Subcutaneous abdominal adipose tissue (tissue), 5 donors: ENCODE measurements around the gene SLX4IP.
"Not testable (repeated sequence)": the region's sequence is repeated elsewhere in the genome, so short reads cannot be mapped to it uniquely, and the experiment has no call there.

Experiments
- H3K27ac ChIP-seq: one replicate; pipeline ENCODE4 v1.7.0; 2013; ENCODE audit warnings: low read depth, mild to moderate bottlenecking, inconsistent platforms, low read length, moderate library complexity
- H3K27me3 ChIP-seq, 5 donors: one replicate each; pipeline ENCODE4 v1.7.0; 2013; ENCODE audit warnings: low read length in 5 of 5, inconsistent platforms in 1 of 5; ENCODE audit not compliant: control insufficient read depth in 5 of 5, insufficient read depth in 4 of 5
- H3K36me3 ChIP-seq, 5 donors: one replicate each; pipeline ENCODE4 v1.7.0; 2013; ENCODE audit warnings: low read length in 5 of 5; ENCODE audit not compliant: control insufficient read depth in 5 of 5, insufficient read depth in 5 of 5
- H3K4me1 ChIP-seq, 5 donors: one replicate each; pipeline ENCODE4 v1.7.0; 2013; ENCODE audit warnings: low read length in 5 of 5, mild to moderate bottlenecking in 3 of 5, moderate library complexity in 1 of 5; ENCODE audit not compliant: control insufficient read depth in 5 of 5, insufficient read depth in 5 of 5
- H3K4me3 ChIP-seq, 5 donors: one replicate each; pipeline ENCODE4 v1.7.0; 2013; ENCODE audit warnings: low read length in 5 of 5, low read depth in 1 of 5
- H3K9ac ChIP-seq, 5 donors: one replicate each; pipeline ENCODE4 v1.7.0; 2013; ENCODE audit warnings: low read length in 5 of 5, mild to moderate bottlenecking in 4 of 5, moderate library complexity in 3 of 5
- H3K9me3 ChIP-seq, 5 donors: one replicate each; pipeline ENCODE4 v1.7.0; 2013; ENCODE audit warnings: low read length in 5 of 5; ENCODE audit not compliant: control insufficient read depth in 5 of 5
- donor health status: healthy.
- donor health status: healthy.
- donor health status: healthy.
- donor health status: healthy.
- donor health status: healthy.

SLX4IP gene

DNA sequence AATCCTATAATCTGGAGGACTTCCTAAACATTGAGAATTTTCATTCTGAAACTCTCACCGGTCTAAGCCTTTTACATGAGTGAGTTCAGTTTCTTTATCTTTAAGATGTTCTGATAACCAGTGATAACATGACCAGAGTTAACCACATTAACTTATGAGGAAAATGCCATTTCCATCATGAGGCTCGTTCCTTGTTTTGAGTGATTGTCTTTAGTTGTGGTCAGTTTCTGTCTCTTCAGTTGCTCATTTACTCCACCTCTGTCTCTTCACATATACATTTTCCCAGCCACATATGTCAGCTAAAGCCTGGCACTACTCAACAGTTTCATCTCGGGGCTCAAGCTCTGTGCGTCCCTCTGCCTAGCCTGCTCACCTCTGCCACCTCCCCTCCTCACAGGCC, 168.3 kb downstream of the SLX4IP start:
- Histone ChIP-seq H3K4me1 (peaks cover 4 to 9% (median 9%) of the 10 kb centered on the region in 5 donors), H3K27me3 (no peaks in the 10 kb centered on the region), H3K4me3 (no peak overlapping the region), H3K9me3 (no peaks in the 10 kb centered on the region), H3K27ac (no peak overlapping the region), H3K36me3 (no peaks in the 10 kb centered on the region), H3K9ac (no peak overlapping the region)

DNA sequence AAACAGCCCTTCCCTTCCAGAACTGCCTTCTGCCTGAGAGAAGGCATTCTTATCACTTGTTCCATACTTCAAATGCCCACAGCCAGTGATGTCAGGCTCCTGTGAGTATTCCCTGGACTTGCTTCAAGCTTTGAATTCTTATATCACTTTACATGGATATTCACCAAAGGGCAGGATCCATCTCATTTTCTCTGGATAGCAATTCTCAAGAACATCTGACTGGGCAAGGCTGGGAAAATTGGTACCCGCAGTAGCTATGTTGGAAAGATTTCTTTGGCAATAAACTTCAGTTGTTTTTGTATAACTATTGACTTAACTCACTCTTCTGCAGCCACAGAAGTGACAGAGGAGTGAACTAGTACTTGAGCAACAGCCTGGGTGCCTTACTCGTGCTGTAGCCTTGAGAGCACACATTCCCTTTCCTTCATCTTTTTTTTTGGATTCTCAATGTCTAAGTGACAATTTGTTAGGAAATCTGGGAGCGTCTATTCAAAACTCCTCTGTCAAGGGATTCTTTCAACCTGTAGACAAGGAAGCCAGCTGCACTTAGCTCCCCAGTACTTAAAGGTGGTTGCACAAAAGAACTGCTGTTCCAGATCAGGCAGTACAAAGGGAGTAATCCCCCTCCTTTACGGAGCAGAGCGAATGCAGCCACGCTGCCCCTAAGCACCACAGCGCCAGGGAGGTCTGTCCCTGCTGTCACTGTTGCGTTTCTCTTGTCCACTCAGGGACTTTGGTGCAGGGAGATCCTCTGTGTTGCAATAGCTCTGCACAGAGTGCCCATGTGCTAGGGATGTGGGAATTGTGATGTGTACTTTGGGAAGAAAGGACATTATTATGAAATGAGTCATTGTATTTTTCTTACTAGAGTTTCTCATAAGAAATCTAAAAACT, 169.1 kb downstream of the SLX4IP start:
- Histone ChIP-seq H3K4me3 (peak overlapping the region in 2 of 5 donors; percentile 25 to 42), H3K27me3 (no peaks in the 10 kb centered on the region), H3K9me3 (no peaks in the 10 kb centered on the region), H3K27ac (peak overlapping the region; percentile 59), H3K4me1 (peaks cover 4 to 10% (median 9%) of the 10 kb centered on the region in 5 donors), H3K9ac (peak overlapping the region in 1 of 5 donors; percentile 47), H3K36me3 (no peaks in the 10 kb centered on the region)

DNA sequence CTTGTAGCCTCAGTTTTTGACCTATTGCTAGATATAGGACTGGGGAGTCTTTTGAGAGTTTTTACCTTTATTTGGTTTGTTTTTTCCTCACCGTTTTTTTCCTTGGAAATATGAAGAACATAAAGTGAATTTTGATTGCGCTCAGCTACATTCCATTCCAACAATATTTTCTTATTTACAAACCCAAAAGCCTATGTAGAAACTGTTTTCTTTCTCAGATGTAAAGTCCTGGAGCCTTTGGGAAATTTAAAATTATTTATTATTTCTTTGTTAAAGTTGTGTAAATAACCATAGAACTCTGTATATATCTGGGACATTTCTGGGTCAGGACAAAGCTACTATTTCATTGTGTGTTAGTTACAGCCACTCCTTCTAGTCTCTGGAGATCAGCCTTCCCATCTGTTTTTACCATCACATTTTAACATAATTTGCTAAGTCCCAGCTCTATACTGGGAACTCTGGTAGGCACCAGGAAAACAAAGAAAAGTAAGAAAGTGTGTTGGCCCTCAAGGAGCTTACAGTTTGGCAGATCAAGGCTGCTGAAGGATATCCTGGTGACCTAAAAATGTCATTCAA, 169.8 kb downstream of the SLX4IP start:
- Histone ChIP-seq H3K27me3 (no peaks in the 10 kb centered on the region), H3K4me3 (no peak overlapping the region), H3K4me1 (peaks cover 7 to 17% (median 13%) of the 10 kb centered on the region in 5 donors), H3K9me3 (no peaks in the 10 kb centered on the region), H3K36me3 (no peaks in the 10 kb centered on the region), H3K27ac (peak overlapping the region; percentile 31), H3K9ac (peak overlapping the region in 1 of 5 donors; percentile 24)

DNA sequence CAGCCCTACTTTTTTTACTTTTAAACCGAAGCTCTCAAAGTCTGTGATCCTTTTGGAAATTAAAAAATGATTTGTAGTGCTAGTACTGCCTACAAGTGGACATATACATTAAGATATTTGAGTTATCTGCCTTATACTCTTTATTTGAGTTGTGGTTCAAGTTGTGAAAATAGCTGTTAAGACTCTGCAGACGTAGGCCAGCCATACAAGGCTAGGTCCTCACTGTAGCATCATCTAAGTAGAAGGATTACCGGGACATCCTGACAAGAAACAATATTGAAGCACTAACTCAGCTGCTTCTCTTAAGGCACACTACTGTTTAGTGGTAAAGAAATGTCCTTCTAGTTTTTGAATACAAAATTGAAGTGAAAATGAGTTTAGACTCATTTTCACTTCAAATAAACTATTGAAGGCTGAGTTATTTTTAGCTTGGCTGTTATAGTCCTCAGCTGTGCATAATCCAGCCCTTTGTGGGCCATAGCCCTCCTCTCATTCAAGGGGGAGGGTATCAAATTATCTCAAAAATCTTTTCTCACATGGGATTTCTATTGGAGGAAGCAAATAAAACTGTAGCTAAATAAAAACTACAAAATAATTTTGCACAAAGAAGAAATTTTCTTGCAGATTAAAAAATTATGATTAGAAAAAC, 170.6 kb downstream of the SLX4IP start:
- Histone ChIP-seq H3K27me3 (no peaks in the 10 kb centered on the region), H3K4me1 (peaks cover 7 to 22% (median 13%) of the 10 kb centered on the region in 5 donors), H3K27ac (peak overlapping the region; percentile 31), H3K9ac (no peak overlapping the region), H3K9me3 (no peaks in the 10 kb centered on the region), H3K36me3 (no peaks in the 10 kb centered on the region), H3K4me3 (no peak overlapping the region)

DNA sequence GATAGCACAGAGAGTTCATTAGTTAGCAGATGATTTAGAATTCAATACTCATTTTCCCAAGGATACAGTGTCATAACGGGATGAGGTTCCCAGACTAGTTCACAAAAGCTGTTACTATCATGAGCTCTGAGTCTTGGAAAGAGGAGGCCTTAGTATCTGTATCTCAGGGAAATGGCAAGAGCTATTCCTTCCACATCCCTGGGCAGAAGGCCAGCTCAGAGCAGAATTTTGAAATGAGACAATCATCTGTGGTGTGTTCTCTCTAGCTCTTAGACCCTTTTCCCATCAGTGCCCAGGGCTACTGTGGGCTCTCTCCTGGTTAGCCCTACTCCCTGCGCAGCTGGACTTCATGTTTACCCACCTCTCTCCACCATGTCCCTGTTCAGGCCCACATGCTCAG, 174.2 kb downstream of the SLX4IP start:
- no peaks in the 10 kb centered on the region for H3K36me3 ChIP-seq
- peak overlapping the region; percentile 56 for H3K27ac ChIP-seq

DNA sequence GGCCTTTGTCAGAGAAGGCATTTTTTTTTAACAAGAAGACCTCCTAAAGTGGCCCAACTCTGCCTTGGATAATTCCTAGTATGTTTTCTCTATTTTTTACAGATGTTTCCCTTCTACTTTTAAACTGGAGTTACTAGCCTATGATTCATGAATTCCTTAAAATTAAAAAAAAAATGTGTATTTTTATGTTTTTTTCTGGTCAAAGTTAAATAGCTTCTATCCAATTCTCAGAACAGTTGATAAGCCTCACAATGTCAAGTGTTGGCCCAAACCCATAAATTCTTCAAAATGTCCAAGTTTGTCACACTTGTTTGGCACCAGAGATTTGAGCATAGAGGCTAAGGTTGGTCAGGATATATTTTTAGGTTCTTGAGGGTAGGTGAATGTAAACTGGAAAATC, 174.7 kb downstream of the SLX4IP start:
- peaks cover under 1 to 12% (median 4%) of the 10 kb centered on the region in 5 donors for H3K4me1 ChIP-seq
- H3K9ac ChIP-seq = no peak overlapping the region
- no peaks in the 10 kb centered on the region for H3K27me3 ChIP-seq
- no peaks in the 10 kb centered on the region for H3K9me3 ChIP-seq
- H3K4me3 ChIP-seq = peak overlapping the region in 1 of 5 donors; percentile 19
- peak overlapping the region; percentile 56 for H3K27ac ChIP-seq
- no peaks in the 10 kb centered on the region for H3K36me3 ChIP-seq

More for the DNA sequence above, 174.2 kb downstream of the SLX4IP start:
- H3K4me1 ChIP-seq = peaks cover 5 to 15% (median 6%) of the 10 kb centered on the region in 5 donors
- H3K4me3 ChIP-seq = peak overlapping the region in 1 of 5 donors; percentile 19
- H3K9me3 ChIP-seq = no peaks in the 10 kb centered on the region
- H3K9ac ChIP-seq = no peak overlapping the region
- H3K27me3 ChIP-seq = no peaks in the 10 kb centered on the region

DNA sequence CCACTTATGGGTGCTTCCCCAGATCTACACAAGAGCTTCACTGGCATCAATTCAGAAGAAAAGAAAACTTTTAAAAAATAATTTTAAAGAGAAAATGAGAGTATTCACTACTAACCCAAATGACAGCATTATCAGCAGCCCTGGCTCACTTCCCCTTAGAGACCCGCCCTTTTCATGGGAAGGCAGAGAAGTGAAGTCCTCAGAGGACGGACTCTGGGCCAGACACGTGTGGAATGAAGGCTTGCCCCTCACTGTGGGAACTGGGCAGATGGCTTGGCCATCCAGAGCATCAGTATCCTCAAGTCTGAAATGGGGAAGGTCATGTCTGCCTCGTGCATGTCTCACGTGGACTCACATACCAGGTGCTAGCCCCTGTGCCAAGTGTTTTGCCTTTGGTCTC, 175.1 kb downstream of the SLX4IP start:
- Histone ChIP-seq H3K4me1 (peaks cover 0 to 12% (median 4%) of the 10 kb centered on the region in 5 donors), H3K36me3 (no peaks in the 10 kb centered on the region), H3K9ac (no peak overlapping the region), H3K4me3 (no peak overlapping the region), H3K27ac (peak overlapping the region; percentile 56), H3K9me3 (no peaks in the 10 kb centered on the region), H3K27me3 (no peaks in the 10 kb centered on the region)

DNA sequence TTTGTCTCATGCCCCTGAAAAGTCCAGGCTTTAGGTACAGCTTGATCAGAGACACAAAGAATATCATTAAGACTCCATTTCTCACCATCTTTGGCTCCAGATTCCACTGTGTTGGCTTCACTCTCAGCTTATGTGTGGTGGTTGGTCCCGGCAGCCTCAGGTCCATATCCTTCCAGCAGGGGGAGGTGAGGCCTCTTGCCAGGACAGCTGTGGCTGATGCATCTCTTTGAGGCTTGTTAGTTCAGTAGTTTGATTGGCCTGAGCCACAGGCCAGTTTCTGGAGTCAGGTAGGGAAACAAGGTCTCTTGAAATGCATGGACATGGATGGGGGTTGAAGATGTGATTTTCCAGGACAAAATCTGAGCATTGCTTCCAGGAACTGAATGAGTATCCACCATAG, 176.3 kb downstream of the SLX4IP start:
- H3K36me3 ChIP-seq = no peaks in the 10 kb centered on the region
- no peaks in the 10 kb centered on the region for H3K27me3 ChIP-seq
- no peak overlapping the region for H3K4me3 ChIP-seq
- no peaks in the 10 kb centered on the region for H3K9me3 ChIP-seq
- peaks cover 0 to 12% (median 4%) of the 10 kb centered on the region in 5 donors for H3K4me1 ChIP-seq
- no peak overlapping the region for H3K9ac ChIP-seq
- no peak overlapping the region for H3K27ac ChIP-seq

DNA sequence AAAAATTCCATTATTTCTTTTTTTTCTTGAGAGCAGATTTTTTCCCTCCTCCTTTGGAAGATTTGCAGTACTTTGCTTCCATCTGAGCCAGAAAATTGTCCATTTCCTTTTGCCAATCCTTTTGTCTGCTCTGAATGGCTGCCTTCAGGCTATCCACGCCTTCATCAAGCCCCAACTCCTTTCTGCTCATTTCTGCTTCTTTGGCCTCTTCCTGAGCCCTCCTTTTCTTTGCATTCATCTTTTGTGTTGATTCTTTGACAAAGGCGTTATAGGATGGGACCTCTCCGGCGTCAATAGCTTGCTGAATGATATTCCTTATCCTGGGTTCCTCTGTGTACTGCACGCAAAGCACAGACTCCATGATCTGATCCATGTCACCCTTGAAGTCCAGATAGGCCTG, 178.3 kb downstream of the SLX4IP start:
- not testable (repeated sequence) for H3K9ac ChIP-seq, H3K4me3 ChIP-seq, H3K36me3 ChIP-seq, H3K9me3 ChIP-seq, H3K27me3 ChIP-seq, H3K27ac ChIP-seq
- peaks cover 0 to 12% (median 4%) of the 10 kb centered on the region in 5 donors for H3K4me1 ChIP-seq

DNA sequence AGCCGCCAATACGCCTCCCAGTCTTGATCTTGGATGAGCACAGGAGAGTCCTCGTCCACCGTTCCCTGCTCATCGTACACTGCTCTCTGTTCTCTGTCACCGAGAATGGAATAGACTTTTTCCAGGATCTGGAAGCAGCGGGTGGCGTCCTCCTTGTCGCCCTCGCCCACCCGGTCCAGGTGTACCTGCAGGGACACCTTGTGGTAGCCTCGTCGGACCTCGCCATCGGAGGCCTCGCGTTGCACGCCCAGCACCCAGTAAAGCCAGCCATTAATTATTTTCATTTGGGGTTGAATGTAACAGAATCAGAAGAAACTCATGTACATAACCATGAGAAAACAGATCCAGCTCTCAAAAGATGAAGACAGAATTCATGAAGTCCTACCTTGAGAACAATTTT, 178.8 kb downstream of the SLX4IP start:
- H3K27ac ChIP-seq = no peak overlapping the region
- no peaks in the 10 kb centered on the region for H3K27me3 ChIP-seq
- H3K36me3 ChIP-seq = no peaks in the 10 kb centered on the region
- H3K4me3 ChIP-seq = no peak overlapping the region
- no peak overlapping the region for H3K9ac ChIP-seq
- peaks cover 0 to 12% (median 5%) of the 10 kb centered on the region in 5 donors for H3K4me1 ChIP-seq
- no peaks in the 10 kb centered on the region for H3K9me3 ChIP-seq
